HEK293 (cell line): Measurements from ENCODE around the gene ADAT2.
A peak's percentile ranks its signal among the peaks of the same experiment; 100 is the strongest.

ENCODE experiments used
- CTCF ChIA-PET: fragments of 350-600 bp; formaldehyde crosslinking; extraction: SDS; loops from one replicate; lab custom pipeline; 2021; ENCODE audit warnings: antibody characterized with exemption; lab: Yijun Ruan, JAX
- POLR2A ChIA-PET: fragments of 300-600 bp; formaldehyde crosslinking; extraction: SDS; loops from one replicate; lab custom pipeline; 2020; ENCODE audit warnings: antibody characterized with exemption, inconsistent platforms; lab: Yijun Ruan, JAX
- H3K27ac ChIP-seq: fragments of 200-500 bp; sonication (Bioruptor generic); 2 replicates; pipeline ENCODE4 v1.5.1; 2014; ENCODE audit warnings: low read depth, low read length, control low read depth, inconsistent platforms; ENCODE audit errors: extremely low read depth
- H3K36me3 ChIP-seq, 2 experiments: fragments of 200-500 bp in 1 of 2; sonication (Bioruptor generic) in 1 of 2; 1 replicate in 1 of 2; 2 replicates in 1 of 2; pipeline ENCODE4 v1.5.1; 2014 to 2017; ENCODE audit warnings: inconsistent platforms in 2 of 2, low read length in 2 of 2; ENCODE audit not compliant: control insufficient read depth in 2 of 2, insufficient read depth in 1 of 2
- H3K4me1 ChIP-seq: fragments of 200-500 bp; sonication (Bioruptor generic); 2 replicates; pipeline ENCODE4 v1.5.1; 2014; ENCODE audit warnings: mild to moderate bottlenecking, low read length, inconsistent platforms; ENCODE audit not compliant: control insufficient read depth, insufficient read depth
- H3K4me3 ChIP-seq: 2 replicates; pipeline ENCODE4 v1.5.1; 2011; ENCODE audit warnings: low read depth, mild to moderate bottlenecking, control low read depth, low read length, moderate library complexity
- H3K9me3 ChIP-seq: fragments of 200-500 bp; sonication (Bioruptor generic); 2 replicates; pipeline ENCODE4 v1.5.1; 2014; ENCODE audit warnings: low read depth, low read length, inconsistent platforms; ENCODE audit not compliant: control insufficient read depth, insufficient read depth
- HOXA7 ChIP-seq: sonication (generic); formaldehyde crosslinking; IDR thresholded peaks from 2 replicates; pipeline ENCODE4 v1.8.1; 2022; ENCODE audit warnings: missing genetic modification reagents, borderline replicate concordance
- HOXC10 ChIP-seq: sonication (generic); formaldehyde crosslinking; IDR thresholded peaks from 2 replicates; pipeline ENCODE4 v1.8.1; 2023; ENCODE audit warnings: mild to moderate bottlenecking, missing genetic modification reagents
- REPIN1 ChIP-seq: fragments of 450-650 bp; formaldehyde crosslinking; IDR thresholded peaks from 2 replicates; pipeline ENCODE4 v1.5.1; 2017; ENCODE audit warnings: missing biosample characterization, missing genetic modification characterization, low read depth
- SCRT1 ChIP-seq: fragments of 450-650 bp; formaldehyde crosslinking; IDR thresholded peaks from 2 replicates; pipeline ENCODE4 v1.5.1; 2016; ENCODE audit warnings: missing biosample characterization, missing genetic modification characterization, borderline replicate concordance
- TCF7L2 ChIP-seq: IDR thresholded peaks from 2 replicates; pipeline ENCODE4 v1.6.1; 2011; ENCODE audit warnings: low read depth, mild to moderate bottlenecking, inconsistent platforms, low read length, moderate library complexity, borderline replicate concordance
- ZBTB48 ChIP-seq: fragments of 450-650 bp; formaldehyde crosslinking; IDR thresholded peaks from 2 replicates; pipeline ENCODE4 v1.5.1; 2016; ENCODE audit warnings: missing biosample characterization, missing genetic modification characterization
- ZNF114 ChIP-seq: fragments of 450-650 bp; formaldehyde crosslinking; IDR thresholded peaks from 2 replicates; pipeline ENCODE4 v1.5.0; 2017; ENCODE audit warnings: missing biosample characterization, missing genetic modification characterization
- ZNF146 ChIP-seq: fragments of 450-650 bp; formaldehyde crosslinking; IDR thresholded peaks from 2 replicates; pipeline ENCODE4 v1.5.1; 2016; ENCODE audit warnings: missing biosample characterization, missing genetic modification characterization
- ZNF16 ChIP-seq: fragments of 450-650 bp; formaldehyde crosslinking; IDR thresholded peaks from 2 replicates; pipeline ENCODE4 v1.5.1; 2016; ENCODE audit warnings: low read depth, missing biosample characterization, missing genetic modification characterization
- ZNF2 ChIP-seq: fragments of 450-650 bp; formaldehyde crosslinking; IDR thresholded peaks from 2 replicates; pipeline ENCODE4 v1.5.1; 2016; ENCODE audit warnings: missing biosample characterization, missing genetic modification characterization
- ZNF518A ChIP-seq: fragments of 450-650 bp; formaldehyde crosslinking; conservative IDR thresholded peaks from 2 replicates; pipeline ENCODE4 v1.5.1; 2016; ENCODE audit warnings: low read depth, missing biosample characterization, missing genetic modification characterization
- ZNF549 ChIP-seq: fragments of 450-650 bp; IDR thresholded peaks from 2 replicates; pipeline ENCODE4 v1.5.1; 2018; ENCODE audit warnings: missing biosample characterization, missing genetic modification characterization, mild to moderate bottlenecking, inconsistent platforms, moderate library complexity
- ZNF555 ChIP-seq: fragments of 450-650 bp; formaldehyde crosslinking; conservative IDR thresholded peaks from 2 replicates; pipeline ENCODE4 v1.5.1; 2017; ENCODE audit warnings: missing biosample characterization, mild to moderate bottlenecking, missing genetic modification characterization, inconsistent platforms
- ZNF580 ChIP-seq: fragments of 450-650 bp; formaldehyde crosslinking; IDR thresholded peaks from 2 replicates; pipeline ENCODE4 v1.5.1; 2016; ENCODE audit warnings: missing biosample characterization, missing genetic modification characterization
- ZNF624 ChIP-seq: fragments of 450-650 bp; formaldehyde crosslinking; IDR thresholded peaks from 2 replicates; pipeline ENCODE4 v1.5.1; 2017; ENCODE audit warnings: missing biosample characterization, missing genetic modification characterization
- ZSCAN4 ChIP-seq: fragments of 450-650 bp; formaldehyde crosslinking; IDR thresholded peaks from 2 replicates; pipeline ENCODE4 v1.5.1; 2017; ENCODE audit warnings: missing biosample characterization, missing genetic modification characterization
- TF ChIP-seq, protein P1 (sequence below): fragments of 450-650 bp; formaldehyde crosslinking; optimal IDR thresholded peaks from 2 replicates; pipeline ENCODE3; 2016; ENCODE audit warnings: missing biosample characterization, mild to moderate bottlenecking, missing genetic modification characterization
- TF ChIP-seq, protein P2 (sequence below): fragments of 450-650 bp; formaldehyde crosslinking; IDR thresholded peaks from 2 replicates; pipeline ENCODE4 v1.5.0; 2017; ENCODE audit warnings: missing biosample characterization, missing genetic modification characterization, borderline replicate concordance
- TF ChIP-seq, protein P3 (sequence below): fragments of 450-650 bp; formaldehyde crosslinking; IDR thresholded peaks from 2 replicates; pipeline ENCODE4 v1.5.1; 2016; ENCODE audit warnings: missing biosample characterization, missing genetic modification characterization, borderline replicate concordance

The ADAT2 gene

DNA sequence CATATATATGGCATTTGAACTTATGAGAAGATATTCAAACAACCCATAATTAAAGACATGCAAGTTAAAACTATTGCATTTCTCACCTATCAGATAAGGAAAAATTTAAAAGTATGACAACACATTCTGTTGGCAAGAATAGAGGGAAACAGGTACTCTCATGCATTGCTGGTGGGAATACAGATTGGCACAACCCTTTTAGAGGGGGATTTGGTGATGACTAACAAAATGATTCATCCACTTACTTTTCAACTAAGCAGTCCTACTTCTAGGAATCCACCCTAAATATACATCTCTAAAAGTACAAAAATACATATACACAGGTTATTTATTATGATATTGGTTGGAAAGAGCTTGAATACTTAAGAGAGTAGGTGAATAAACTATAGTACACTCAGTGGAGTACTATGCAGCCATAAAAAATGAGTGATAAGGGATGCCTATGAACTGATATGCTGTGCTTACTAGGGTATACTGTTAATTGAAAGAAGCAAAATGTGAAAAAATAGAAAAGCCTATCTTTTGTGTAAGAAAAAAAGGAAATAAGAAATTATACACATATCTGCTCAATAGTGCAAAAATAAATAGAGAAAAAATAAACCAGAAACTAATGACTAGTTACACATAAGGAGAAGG is 42.2 kb downstream of the ADAT2 start:
- Histone ChIP-seq H3K4me1 (no peaks in the 10 kb centered on the region), H3K4me3 (no peak overlapping the region), H3K36me3 (no peaks in the 10 kb centered on the region), H3K27ac (no peak overlapping the region), H3K9me3 (no peaks in the 10 kb centered on the region)
- ChIA-PET POLR2A (no interaction called here), CTCF (no interaction called here)
- TF ChIP-seq ZNF2 (tag by site-specific recombination) (no peak), ZNF580 (peak; percentile 49; the same call in 1 of the 2 replicates), ZNF146 (tag by site-specific recombination) (peak; percentile 84), ZSCAN4 (no peak), SCRT1 (no peak), ZNF549 (tag by site-specific recombination) (no peak), HOXC10 (CRISPR knock-in tag) (no peak), TCF7L2 (no peak), ZNF624 (tag by site-specific recombination) (no peak), REPIN1 (no peak), ZNF518A (no peak), ZNF555 (tag by site-specific recombination) (no peak)
- TF ChIP-seq, protein P1, sequence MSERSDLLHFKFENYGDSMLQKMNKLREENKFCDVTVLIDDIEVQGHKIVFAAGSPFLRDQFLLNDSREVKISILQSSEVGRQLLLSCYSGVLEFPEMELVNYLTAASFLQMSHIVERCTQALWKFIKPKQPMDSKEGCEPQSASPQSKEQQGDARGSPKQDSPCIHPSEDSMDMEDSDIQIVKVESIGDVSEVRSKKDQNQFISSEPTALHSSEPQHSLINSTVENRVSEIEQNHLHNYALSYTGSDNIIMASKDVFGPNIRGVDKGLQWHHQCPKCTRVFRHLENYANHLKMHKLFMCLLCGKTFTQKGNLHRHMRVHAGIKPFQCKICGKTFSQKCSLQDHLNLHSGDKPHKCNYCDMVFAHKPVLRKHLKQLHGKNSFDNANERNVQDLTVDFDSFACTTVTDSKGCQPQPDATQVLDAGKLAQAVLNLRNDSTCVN (tag by site-specific recombination) = no peak
- TF ChIP-seq, protein P2, sequence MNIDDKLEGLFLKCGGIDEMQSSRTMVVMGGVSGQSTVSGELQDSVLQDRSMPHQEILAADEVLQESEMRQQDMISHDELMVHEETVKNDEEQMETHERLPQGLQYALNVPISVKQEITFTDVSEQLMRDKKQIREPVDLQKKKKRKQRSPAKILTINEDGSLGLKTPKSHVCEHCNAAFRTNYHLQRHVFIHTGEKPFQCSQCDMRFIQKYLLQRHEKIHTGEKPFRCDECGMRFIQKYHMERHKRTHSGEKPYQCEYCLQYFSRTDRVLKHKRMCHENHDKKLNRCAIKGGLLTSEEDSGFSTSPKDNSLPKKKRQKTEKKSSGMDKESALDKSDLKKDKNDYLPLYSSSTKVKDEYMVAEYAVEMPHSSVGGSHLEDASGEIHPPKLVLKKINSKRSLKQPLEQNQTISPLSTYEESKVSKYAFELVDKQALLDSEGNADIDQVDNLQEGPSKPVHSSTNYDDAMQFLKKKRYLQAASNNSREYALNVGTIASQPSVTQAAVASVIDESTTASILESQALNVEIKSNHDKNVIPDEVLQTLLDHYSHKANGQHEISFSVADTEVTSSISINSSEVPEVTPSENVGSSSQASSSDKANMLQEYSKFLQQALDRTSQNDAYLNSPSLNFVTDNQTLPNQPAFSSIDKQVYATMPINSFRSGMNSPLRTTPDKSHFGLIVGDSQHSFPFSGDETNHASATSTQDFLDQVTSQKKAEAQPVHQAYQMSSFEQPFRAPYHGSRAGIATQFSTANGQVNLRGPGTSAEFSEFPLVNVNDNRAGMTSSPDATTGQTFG (tag by site-specific recombination) = no peak

DNA sequence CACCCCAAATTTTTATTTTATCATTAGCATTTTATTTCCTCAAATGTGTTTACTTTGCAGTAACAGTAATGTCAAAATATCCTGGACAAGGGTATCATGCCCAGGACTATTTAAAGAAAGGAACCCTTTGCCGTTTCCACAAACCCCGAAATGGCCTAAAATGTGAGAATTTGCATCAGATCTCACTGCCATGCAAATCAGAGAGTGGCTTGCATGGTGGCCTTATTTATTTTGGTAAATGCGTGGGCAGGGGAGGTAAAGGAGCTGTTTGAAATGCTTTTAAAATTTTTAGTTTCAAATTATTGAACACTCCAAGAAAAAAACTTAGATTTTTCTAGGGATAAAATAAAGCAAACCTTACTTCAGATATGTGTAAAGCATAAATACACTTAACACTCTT is 43.8 kb downstream of the ADAT2 start:
- Histone ChIP-seq H3K4me1 (no peaks in the 10 kb centered on the region), H3K4me3 (no peak overlapping the region), H3K27ac (no peak overlapping the region), H3K36me3 (no peaks in the 10 kb centered on the region), H3K9me3 (no peaks in the 10 kb centered on the region)
- CTCF ChIA-PET = interaction anchor here (0.6 to 1.3 kb wide), 3 partner anchors 20 to 809 kb away, joined by 3 to 5 read pairs (median 3); no protein-coding TSS in a partner anchor
- POLR2A ChIA-PET = no interaction called here
- TF ChIP-seq ZNF114 (tag by site-specific recombination) (no peak), HOXA7 (no peak), ZBTB48 (tag by site-specific recombination) (no peak), ZNF16 (tag by site-specific recombination) (no peak)
- TF ChIP-seq, protein P3, sequence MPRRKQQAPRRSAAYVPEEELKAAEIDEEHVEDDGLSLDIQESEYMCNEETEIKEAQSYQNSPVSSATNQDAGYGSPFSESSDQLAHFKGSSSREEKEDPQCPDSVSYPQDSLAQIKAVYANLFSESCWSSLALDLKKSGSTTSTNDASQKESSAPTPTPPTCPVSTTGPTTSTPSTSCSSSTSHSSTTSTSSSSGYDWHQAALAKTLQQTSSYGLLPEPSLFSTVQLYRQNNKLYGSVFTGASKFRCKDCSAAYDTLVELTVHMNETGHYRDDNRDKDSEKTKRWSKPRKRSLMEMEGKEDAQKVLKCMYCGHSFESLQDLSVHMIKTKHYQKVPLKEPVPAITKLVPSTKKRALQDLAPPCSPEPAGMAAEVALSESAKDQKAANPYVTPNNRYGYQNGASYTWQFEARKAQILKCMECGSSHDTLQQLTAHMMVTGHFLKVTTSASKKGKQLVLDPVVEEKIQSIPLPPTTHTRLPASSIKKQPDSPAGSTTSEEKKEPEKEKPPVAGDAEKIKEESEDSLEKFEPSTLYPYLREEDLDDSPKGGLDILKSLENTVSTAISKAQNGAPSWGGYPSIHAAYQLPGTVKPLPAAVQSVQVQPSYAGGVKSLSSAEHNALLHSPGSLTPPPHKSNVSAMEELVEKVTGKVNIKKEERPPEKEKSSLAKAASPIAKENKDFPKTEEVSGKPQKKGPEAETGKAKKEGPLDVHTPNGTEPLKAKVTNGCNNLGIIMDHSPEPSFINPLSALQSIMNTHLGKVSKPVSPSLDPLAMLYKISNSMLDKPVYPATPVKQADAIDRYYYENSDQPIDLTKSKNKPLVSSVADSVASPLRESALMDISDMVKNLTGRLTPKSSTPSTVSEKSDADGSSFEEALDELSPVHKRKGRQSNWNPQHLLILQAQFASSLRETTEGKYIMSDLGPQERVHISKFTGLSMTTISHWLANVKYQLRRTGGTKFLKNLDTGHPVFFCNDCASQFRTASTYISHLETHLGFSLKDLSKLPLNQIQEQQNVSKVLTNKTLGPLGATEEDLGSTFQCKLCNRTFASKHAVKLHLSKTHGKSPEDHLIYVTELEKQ (tag by site-specific recombination) = no peak
